ENCODE results near the gene PAX8. TPM values are rescaled to one million over a fixed set of nuclear protein-coding genes. Genes with fewer than 3 reads are reported as not detected.

The PAX8 gene
- total and polyA plus RNA-seq, 2 donors (not counting 1 experiment from before 2014, with no cell fraction given): 0.45 to 0.64 TPM

DNA sequence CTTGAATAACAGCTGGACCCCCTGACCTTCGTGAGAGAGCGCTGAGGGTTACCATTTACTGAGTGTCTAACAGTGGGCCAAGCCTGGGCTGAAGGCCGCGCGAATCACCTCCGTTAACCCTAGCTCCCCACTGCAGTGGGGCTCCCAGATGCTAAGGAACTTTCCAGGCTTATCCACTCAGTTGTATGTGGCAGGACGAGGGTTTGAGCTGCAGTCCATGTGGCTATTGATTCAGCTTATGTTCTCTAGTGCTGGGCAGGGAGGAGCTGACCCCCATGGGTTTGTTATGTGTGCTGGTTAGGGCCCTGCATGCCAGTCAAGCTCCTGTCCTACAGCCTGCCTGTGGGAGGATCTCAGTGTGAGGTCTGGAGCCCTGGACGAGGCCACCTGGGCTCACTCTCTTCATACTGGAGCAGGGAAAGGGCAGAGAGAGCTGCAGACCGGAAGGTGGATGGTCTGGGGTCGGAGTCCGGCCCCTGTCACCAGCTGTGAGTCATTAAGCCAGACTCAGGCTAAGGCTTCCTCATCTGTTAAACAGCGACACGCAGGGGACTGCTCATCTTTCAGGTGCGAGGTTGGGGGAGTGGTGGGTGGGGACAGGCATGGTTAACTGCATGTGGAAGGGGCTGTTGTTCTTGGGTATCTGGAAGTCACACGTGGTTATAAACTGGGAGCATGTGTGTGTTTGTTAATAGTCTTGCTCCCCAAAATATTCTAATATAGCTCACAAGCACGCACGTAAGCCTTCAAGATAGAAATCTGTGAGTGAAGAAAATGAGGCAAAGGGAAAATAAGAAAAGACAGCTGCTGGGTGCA is 98.4 kb downstream of the PAX8 start:
- H3K4me1 ChIP-seq (ENCODE audit: control insufficient read depth in 2 of 2, insufficient read depth in 2 of 2, low read length in 2 of 2): peaks cover 82 to 97% of the 10 kb centered on the region in 2 donors
- Mint-ChIP-seq H3K27ac (peak overlapping the region; percentile 90), H3K4me3 (peak overlapping the region; percentile 69), H3K27me3 (no peaks in the 10 kb centered on the region), H3K9me3 (ENCODE audit: insufficient read depth) (no peaks in the 10 kb centered on the region), H3K4me1 (peaks cover 91% of the 10 kb centered on the region)
- H3K36me3 ChIP-seq (replicated peaks in 1 of 2; ENCODE audit: control extremely low read depth in 1 of 2, control insufficient read depth in 1 of 2, extremely low read depth in 1 of 2, insufficient read depth in 2 of 2, low read length in 1 of 2): peaks cover 0 to 85% of the 10 kb centered on the region in 2 experiments
- H3K27ac ChIP-seq (ENCODE audit: low read length in 2 of 2): peak overlapping the region; percentile 31 to 73
- H3K9ac ChIP-seq (ENCODE audit: low read length): peak overlapping the region; percentile 1
- CTCF ChIA-PET: interaction anchor here (0.7 to 18.3 kb wide), 12 partner anchors 9 to 219 kb away, joined by 3 to 327 read pairs (median 4); no protein-coding TSS in a partner anchor
- H3K4me2 ChIP-seq (replicated peaks; ENCODE audit: low read depth, low read length, poor library complexity, severe bottlenecking): peak overlapping the region; percentile 61
- H3K9me3 ChIP-seq (ENCODE audit: control extremely low read depth in 1 of 3, control insufficient read depth in 2 of 3, insufficient read depth in 1 of 3, low read length in 2 of 3): no peaks in the 10 kb centered on the region
- intact Hi-C loops (cut with micrococcal nuclease): no loop called here
- DNase-seq (no peak), ATAC-seq (ENCODE audit: low read depth) (no peak)
- H3K4me3 ChIP-seq (ENCODE audit: control extremely low read depth in 1 of 5, extremely low read depth in 1 of 5, insufficient read depth in 1 of 5, low read depth in 2 of 5, low read length in 4 of 5): no peak overlapping the region
- H2AFZ ChIP-seq (ENCODE audit: insufficient read depth, low read depth, low read length, poor library complexity, severe bottlenecking): no peak overlapping the region
- TF ChIP-seq, protein P1, sequence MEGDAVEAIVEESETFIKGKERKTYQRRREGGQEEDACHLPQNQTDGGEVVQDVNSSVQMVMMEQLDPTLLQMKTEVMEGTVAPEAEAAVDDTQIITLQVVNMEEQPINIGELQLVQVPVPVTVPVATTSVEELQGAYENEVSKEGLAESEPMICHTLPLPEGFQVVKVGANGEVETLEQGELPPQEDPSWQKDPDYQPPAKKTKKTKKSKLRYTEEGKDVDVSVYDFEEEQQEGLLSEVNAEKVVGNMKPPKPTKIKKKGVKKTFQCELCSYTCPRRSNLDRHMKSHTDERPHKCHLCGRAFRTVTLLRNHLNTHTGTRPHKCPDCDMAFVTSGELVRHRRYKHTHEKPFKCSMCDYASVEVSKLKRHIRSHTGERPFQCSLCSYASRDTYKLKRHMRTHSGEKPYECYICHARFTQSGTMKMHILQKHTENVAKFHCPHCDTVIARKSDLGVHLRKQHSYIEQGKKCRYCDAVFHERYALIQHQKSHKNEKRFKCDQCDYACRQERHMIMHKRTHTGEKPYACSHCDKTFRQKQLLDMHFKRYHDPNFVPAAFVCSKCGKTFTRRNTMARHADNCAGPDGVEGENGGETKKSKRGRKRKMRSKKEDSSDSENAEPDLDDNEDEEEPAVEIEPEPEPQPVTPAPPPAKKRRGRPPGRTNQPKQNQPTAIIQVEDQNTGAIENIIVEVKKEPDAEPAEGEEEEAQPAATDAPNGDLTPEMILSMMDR (IDR thresholded peaks at IDR 0.05): no peak
- no peak for TF ChIP-seq EZH2 (IDR thresholded peaks at IDR 0.05; ENCODE audit: borderline replicate concordance, insufficient read depth, low read depth, low read length, poor library complexity, severe bottlenecking)
- H3K27me3 ChIP-seq (replicated peaks in 1 of 4; ENCODE audit: control extremely low read depth in 1 of 4, control insufficient read depth in 3 of 4, insufficient read depth in 4 of 4, low read length in 3 of 4): no peaks in the 10 kb centered on the region
- peaks cover 100% of the 10 kb centered on the region for H3K79me2 ChIP-seq (ENCODE audit: control insufficient read depth, insufficient read depth, low read length)
- POLR2A ChIA-PET: interaction anchor here (0.6 to 1.9 kb wide), 4 partner anchors 8 to 20 kb away, joined by 3 to 6 read pairs (median 4); no protein-coding TSS in a partner anchor
- WGBS (ENCODE audit: insufficient coverage): 78% methylated on average over 13 of the region's 17 CpGs
- peaks cover 100% of the 10 kb centered on the region for H4K20me1 ChIP-seq (ENCODE audit: control insufficient read depth, insufficient read depth, low read length, poor library complexity, severe bottlenecking)
